ENCODE results near the gene FGF12.

The FGF12 gene

GRCh38 chr3:192187485-192188051 is 539.8 kb downstream of the FGF12 start:
- no peak for DNase-seq (ENCODE audit: low read depth)

GRCh38 chr3:192186498-192186897 is 540.8 kb downstream of the FGF12 start:
- no peak for DNase-seq (ENCODE audit: low read depth)

- no peak for DNase-seq (ENCODE audit: low read depth)
These were observed 541.3 kb downstream of the FGF12 start for GRCh38 chr3:192186045-192186444.

GRCh38 chr3:192183109-192183508 is 544.2 kb downstream of the FGF12 start:
- no peak for DNase-seq (ENCODE audit: low read depth)

- no peak for DNase-seq (ENCODE audit: low read depth)
These were observed 546.2 kb downstream of the FGF12 start for GRCh38 chr3:192181151-192181550.

GRCh38 chr3:192177383-192177782 is 550.0 kb downstream of the FGF12 start:
- DNase-seq (ENCODE audit: low read depth) = no peak

- DNase-seq (ENCODE audit: low read depth) = no peak
These were observed 553.1 kb downstream of the FGF12 start for GRCh38 chr3:192174283-192174682.

GRCh38 chr3:192171213-192171612 is 556.1 kb downstream of the FGF12 start:
- DNase-seq (ENCODE audit: low read depth) = no peak

- DNase-seq (ENCODE audit: low read depth) = no peak
These were observed 556.7 kb downstream of the FGF12 start for GRCh38 chr3:192170659-192171058.

- no peak for DNase-seq (ENCODE audit: low read depth)
These were observed 557.3 kb downstream of the FGF12 start for GRCh38 chr3:192170031-192170430.

- DNase-seq (ENCODE audit: low read depth) = no peak
These were observed 557.9 kb downstream of the FGF12 start for GRCh38 chr3:192169332-192169915.

GRCh38 chr3:192168202-192168601 is 559.1 kb downstream of the FGF12 start:
- DNase-seq (ENCODE audit: low read depth) = no peak

GRCh38 chr3:192165552-192165951 is 561.8 kb downstream of the FGF12 start:
- DNase-seq (ENCODE audit: low read depth) = no peak

- no peak for DNase-seq (ENCODE audit: low read depth)
These were observed 565.7 kb downstream of the FGF12 start for GRCh38 chr3:192161661-192162060.

GRCh38 chr3:192156382-192156781 is 571.0 kb downstream of the FGF12 start:
- DNase-seq (ENCODE audit: low read depth) = no peak

GRCh38 chr3:192155194-192155593 is 572.1 kb downstream of the FGF12 start:
- no peak for DNase-seq (ENCODE audit: low read depth)

- no peak for DNase-seq (ENCODE audit: low read depth)
These were observed 594.1 kb downstream of the FGF12 start for GRCh38 chr3:192133271-192133670.

GRCh38 chr3:192130534-192131132 is 596.7 kb downstream of the FGF12 start:
- no peak for DNase-seq (ENCODE audit: low read depth)

- DNase-seq (ENCODE audit: low read depth) = no peak
These were observed 597.8 kb downstream of the FGF12 start for GRCh38 chr3:192129586-192129985.

- DNase-seq (ENCODE audit: low read depth) = no peak
These were observed 598.4 kb downstream of the FGF12 start for GRCh38 chr3:192128922-192129321.

GRCh38 chr3:192128060-192128459 is 599.3 kb downstream of the FGF12 start:
- DNase-seq (ENCODE audit: low read depth) = no peak

GRCh38 chr3:192122832-192123594 is 604.3 kb downstream of the FGF12 start:
- no peak for DNase-seq (ENCODE audit: low read depth)

- no peak for DNase-seq (ENCODE audit: low read depth)
These were observed 605.4 kb downstream of the FGF12 start for GRCh38 chr3:192121923-192122322.

All from stimulated activated CD8-positive, alpha-beta memory T cell treated with anti-CD3 and anti-CD28 coated beads, Interleukin-4, amount 100 ng/mL, for 24 hours (primary cell).